MM.1S (cell line): Measurements from ENCODE around the gene DCPS.

Source experiments
- DNase-seq: peaks from one replicate; pipeline ENCODE4 v3.0.0-alpha.2; 2015
- H2AFZ ChIP-seq: fragments of 300-600 bp; sonication (generic); 2 replicates; pipeline ENCODE4 v1.6.0; 2016; ENCODE audit warnings: antibody characterized with exemption, low read length
- H3F3A ChIP-seq: fragments of 300-600 bp; sonication (generic); 2 replicates; pipeline ENCODE4 v1.6.1; 2016; ENCODE audit warnings: mild to moderate bottlenecking, antibody characterized with exemption, low read length, moderate library complexity, mixed read lengths; ENCODE audit not compliant: insufficient read depth
- H3K27ac ChIP-seq: fragments of 300-600 bp; sonication (generic); 2 replicates; pipeline ENCODE4 v1.5.1; 2016; ENCODE audit warnings: mild to moderate bottlenecking, low read length
- H3K27me3 ChIP-seq: fragments of 300-600 bp; sonication (generic); replicated peaks from 2 replicates; pipeline ENCODE4 v1.6.0; 2016; ENCODE audit warnings: low read length; ENCODE audit not compliant: insufficient read depth
- H3K36me3 ChIP-seq: fragments of 300-600 bp; sonication (generic); replicated peaks from 2 replicates; pipeline ENCODE4 v1.6.1; 2016; ENCODE audit warnings: mild to moderate bottlenecking, low read length, mixed read lengths; ENCODE audit not compliant: insufficient read depth
- H3K4me1 ChIP-seq: fragments of 300-600 bp; sonication (generic); 2 replicates; pipeline ENCODE4 v1.6.1; 2016; ENCODE audit warnings: low read length, mixed read lengths
- H3K4me2 ChIP-seq: fragments of 300-600 bp; sonication (generic); 2 replicates; pipeline ENCODE4 v1.6.0; 2016; ENCODE audit warnings: low read depth, low read length
- H3K4me3 ChIP-seq: fragments of 300-600 bp; sonication (generic); 2 replicates; pipeline ENCODE4 v1.5.1; 2016; ENCODE audit warnings: low read length, mixed read lengths
- H3K79me2 ChIP-seq: fragments of 300-600 bp; sonication (generic); 2 replicates; pipeline ENCODE4 v1.6.1; 2016; ENCODE audit warnings: mixed run types, low read length, mixed read lengths
- H3K9ac ChIP-seq: fragments of 300-600 bp; sonication (generic); 2 replicates; pipeline ENCODE4 v1.6.1; 2016; ENCODE audit warnings: low read length, mixed read lengths
- H3K9me2 ChIP-seq: fragments of 300-600 bp; sonication (generic); replicated peaks from 2 replicates; pipeline ENCODE4 v1.6.1; 2016; ENCODE audit warnings: mild to moderate bottlenecking, low read length, mixed read lengths; ENCODE audit not compliant: insufficient read depth
- H3K9me3 ChIP-seq: fragments of 300-600 bp; sonication (generic); replicated peaks from 2 replicates; pipeline ENCODE4 v1.6.1; 2016; ENCODE audit warnings: mild to moderate bottlenecking, low read length, mixed read lengths; ENCODE audit not compliant: insufficient read depth
- H4K20me1 ChIP-seq: fragments of 300-600 bp; sonication (generic); 2 replicates; pipeline ENCODE4 v1.6.1; 2016; ENCODE audit warnings: mild to moderate bottlenecking, low read length, moderate library complexity, mixed read lengths; ENCODE audit not compliant: insufficient read depth
- EZH2 ChIP-seq: fragments of 300-600 bp; sonication (generic); optimal IDR thresholded peaks from 2 replicates; pipeline ENCODE3; 2017; ENCODE audit warnings: low read depth, mild to moderate bottlenecking, antibody characterized with exemption, low read length, mixed read lengths
- EZH2phosphoT487 ChIP-seq: fragments of 300-600 bp; sonication (generic); IDR thresholded peaks from 2 replicates; pipeline ENCODE4 v1.6.1; 2018; ENCODE audit warnings: antibody characterized with exemption, low read length
- TF ChIP-seq, protein P1 (sequence below): fragments of 300-600 bp; sonication (generic); IDR thresholded peaks from 2 replicates; pipeline ENCODE4 v1.5.1; 2016; ENCODE audit warnings: antibody characterized with exemption, low read length, mixed read lengths

DCPS gene

GRCh38 chr11:126344141-126345080 lies 40.6 kb downstream of the DCPS start:
- no peak for DNase-seq
- H3K9me2 ChIP-seq, result no peaks in the 10 kb centered on the region
- H3K27ac ChIP-seq, result no peak overlapping the region
- no peak overlapping the region for H3K4me2 ChIP-seq
- no peak overlapping the region for H2AFZ ChIP-seq
- H3K4me1 ChIP-seq, result no peaks in the 10 kb centered on the region
- H3K79me2 ChIP-seq, result peaks cover 3% of the 10 kb centered on the region; the same call in 1 of the 2 replicates
- H3K27me3 ChIP-seq, result no peaks in the 10 kb centered on the region
- no peak overlapping the region for H3K4me3 ChIP-seq
- no peaks in the 10 kb centered on the region for H4K20me1 ChIP-seq
- no peaks in the 10 kb centered on the region for H3F3A ChIP-seq
- TF ChIP-seq EZH2phosphoT487 (no peak), EZH2 (no peak)
- TF ChIP-seq, protein P1, sequence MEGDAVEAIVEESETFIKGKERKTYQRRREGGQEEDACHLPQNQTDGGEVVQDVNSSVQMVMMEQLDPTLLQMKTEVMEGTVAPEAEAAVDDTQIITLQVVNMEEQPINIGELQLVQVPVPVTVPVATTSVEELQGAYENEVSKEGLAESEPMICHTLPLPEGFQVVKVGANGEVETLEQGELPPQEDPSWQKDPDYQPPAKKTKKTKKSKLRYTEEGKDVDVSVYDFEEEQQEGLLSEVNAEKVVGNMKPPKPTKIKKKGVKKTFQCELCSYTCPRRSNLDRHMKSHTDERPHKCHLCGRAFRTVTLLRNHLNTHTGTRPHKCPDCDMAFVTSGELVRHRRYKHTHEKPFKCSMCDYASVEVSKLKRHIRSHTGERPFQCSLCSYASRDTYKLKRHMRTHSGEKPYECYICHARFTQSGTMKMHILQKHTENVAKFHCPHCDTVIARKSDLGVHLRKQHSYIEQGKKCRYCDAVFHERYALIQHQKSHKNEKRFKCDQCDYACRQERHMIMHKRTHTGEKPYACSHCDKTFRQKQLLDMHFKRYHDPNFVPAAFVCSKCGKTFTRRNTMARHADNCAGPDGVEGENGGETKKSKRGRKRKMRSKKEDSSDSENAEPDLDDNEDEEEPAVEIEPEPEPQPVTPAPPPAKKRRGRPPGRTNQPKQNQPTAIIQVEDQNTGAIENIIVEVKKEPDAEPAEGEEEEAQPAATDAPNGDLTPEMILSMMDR, result no peak
- no peaks in the 10 kb centered on the region for H3K9me3 ChIP-seq
- H3K9ac ChIP-seq, result no peak overlapping the region
- peaks cover 6% of the 10 kb centered on the region; the same call in 1 of the 2 replicates for H3K36me3 ChIP-seq

- TF ChIP-seq EZH2phosphoT487, result no peak
- no peak for TF ChIP-seq EZH2
- TF ChIP-seq, protein P1, result no peak
- H3K27me3 ChIP-seq, result no peaks in the 10 kb centered on the region
- H4K20me1 ChIP-seq, result no peaks in the 10 kb centered on the region
- no peak overlapping the region for H3K4me3 ChIP-seq
- H3K9ac ChIP-seq, result no peak overlapping the region
- DNase-seq, result no peak
- no peaks in the 10 kb centered on the region for H3F3A ChIP-seq
- peaks cover 3% of the 10 kb centered on the region; the same call in 1 of the 2 replicates for H3K79me2 ChIP-seq
- H3K4me1 ChIP-seq, result no peaks in the 10 kb centered on the region
- no peaks in the 10 kb centered on the region for H3K9me3 ChIP-seq
- no peaks in the 10 kb centered on the region for H3K9me2 ChIP-seq
- no peak overlapping the region for H3K4me2 ChIP-seq
- H3K27ac ChIP-seq, result no peak overlapping the region
- H3K36me3 ChIP-seq, result peaks cover 6% of the 10 kb centered on the region; the same call in 1 of the 2 replicates
- no peak overlapping the region for H2AFZ ChIP-seq
Observed at GRCh38 chr11:126345283-126345682, 41.4 kb downstream of the DCPS start.

- H3K27ac ChIP-seq, result no peak overlapping the region
- H3K27me3 ChIP-seq, result no peaks in the 10 kb centered on the region
- no peaks in the 10 kb centered on the region for H3K9me3 ChIP-seq
- no peak overlapping the region for H3K9ac ChIP-seq
- no peaks in the 10 kb centered on the region for H4K20me1 ChIP-seq
- peaks cover 3% of the 10 kb centered on the region; the same call in 1 of the 2 replicates for H3K79me2 ChIP-seq
- H3K4me2 ChIP-seq, result no peak overlapping the region
- no peaks in the 10 kb centered on the region for H3K4me1 ChIP-seq
- H2AFZ ChIP-seq, result no peak overlapping the region
- H3K4me3 ChIP-seq, result no peak overlapping the region
- H3F3A ChIP-seq, result no peaks in the 10 kb centered on the region
- no peak for DNase-seq
- peaks cover 6% of the 10 kb centered on the region; the same call in 1 of the 2 replicates for H3K36me3 ChIP-seq
- H3K9me2 ChIP-seq, result no peaks in the 10 kb centered on the region
- TF ChIP-seq EZH2 (no peak), EZH2phosphoT487 (no peak)
- TF ChIP-seq, protein P1, result no peak
Observed at GRCh38 chr11:126345759-126346585, 42.1 kb downstream of the DCPS start.
